Activated CD4-positive, alpha-beta memory T cell treated with anti-CD3 and anti-CD28 coated beads for 36 hours (primary cell): ENCODE results near the gene GPANK1. TPM values are rescaled to one million over a fixed set of nuclear protein-coding genes. Genes with fewer than 3 reads are reported as not detected.

Experiments
- CTCF ChIA-PET: fragments of 350-600 bp; sonication (Branson Sonifier 250); formaldehyde crosslinking; loops from one replicate; lab custom pipeline; 2021; ENCODE audit warnings: antibody characterized with exemption, inconsistent platforms; lab: Charles Lee
- POLR2A ChIA-PET: fragments of 350-600 bp; sonication (Branson Sonifier 250); formaldehyde crosslinking; loops from one replicate; lab custom pipeline; 2021; ENCODE audit warnings: antibody characterized with exemption; lab: Charles Lee
- DNase-seq: peaks from one replicate; pipeline ENCODE4 v3.0.0-alpha.2; 2020
- H3K27ac Mint-ChIP-seq: one replicate; pipeline ENCODE4 v1.8.0; 2021; ENCODE audit warnings: mixed read lengths
- H3K27me3 Mint-ChIP-seq: one replicate; pipeline ENCODE4 v1.8.0; 2021; ENCODE audit warnings: mixed read lengths
- H3K36me3 Mint-ChIP-seq: one replicate; pipeline ENCODE4 v1.8.0; 2021; ENCODE audit warnings: mixed read lengths
- H3K4me1 Mint-ChIP-seq: one replicate; pipeline ENCODE4 v1.8.0; 2021; ENCODE audit warnings: low read depth, mixed read lengths
- H3K4me3 Mint-ChIP-seq: one replicate; pipeline ENCODE4 v1.8.0; 2021; ENCODE audit warnings: mild to moderate bottlenecking, mixed read lengths
- H3K9me3 Mint-ChIP-seq: one replicate; pipeline ENCODE4 v1.8.0; 2021; ENCODE audit warnings: mixed read lengths
- intact Hi-C: fragments of 100-400 bp; cut with micrococcal nuclease; formaldehyde crosslinking; loops from one replicate; pipeline ENCODE4 v1.15.1; 2023
- total RNA-seq, 2 experiments: library from RNA; stranded (reverse); gene quantifications; one replicate each; pipeline ENCODE4 v1.2.3, GENCODE V29; 2021

GPANK1 gene
- total RNA-seq, 2 experiments from 2014 or later = 31.6 to 32.3 TPM

- H3K9me3 Mint-ChIP-seq = no peaks in the 10 kb centered on the region
- ChIA-PET CTCF (interaction anchor here (0.6 to 2.2 kb wide), 11 partner anchors 10 to 211 kb away, joined by 3 to 10 read pairs (median 5); partner anchors contain the start of genes ATP6V1G2, GPANK1, HSPA1B and LSM2), POLR2A (interaction anchor here (0.7 to 6.1 kb wide), 18 partner anchors 11 to 318 kb away, joined by 3 to 92 read pairs (median 4); partner anchors contain the start of genes C6orf47, CLIC1, CSNK2B and DDX39B)
- intact Hi-C loops = loop anchor here (1.0 to 5.0 kb wide), 7 partner anchors 9 to 159 kb away; partner anchors contain the start of genes C6orf47, DDX39B, NFKBIL1 and PRRC2A
- H3K27ac Mint-ChIP-seq = peak overlapping the region; percentile 99
- H3K27me3 Mint-ChIP-seq = no peaks in the 10 kb centered on the region
- DNase-seq = peak; percentile 82
- peaks cover 41% of the 10 kb centered on the region for H3K4me1 Mint-ChIP-seq
- H3K36me3 Mint-ChIP-seq = peaks cover 42% of the 10 kb centered on the region
- H3K4me3 Mint-ChIP-seq = peak overlapping the region; percentile 94
These were observed 13.1 kb downstream of the GPANK1 start for GRCh38 chr6:31651602-31652191.

GRCh38 chr6:31645325-31645724 is 19.5 kb downstream of the GPANK1 start:
- ChIA-PET CTCF (interaction anchor here (0.6 kb wide), 1 partner anchor 1719 kb away, joined by 3 read pairs; no protein-coding TSS in a partner anchor), POLR2A (interaction anchor here (1.8 kb wide), 1 partner anchor 18 kb away, joined by 4 read pairs; no protein-coding TSS in a partner anchor)
- H3K27ac Mint-ChIP-seq = peak overlapping the region; percentile 49
- H3K4me1 Mint-ChIP-seq = peaks cover 12% of the 10 kb centered on the region
- no peak for DNase-seq
- intact Hi-C loops = no loop called here
- H3K27me3 Mint-ChIP-seq = no peaks in the 10 kb centered on the region
- H3K36me3 Mint-ChIP-seq = peaks cover 51% of the 10 kb centered on the region
- H3K4me3 Mint-ChIP-seq = no peak overlapping the region
- H3K9me3 Mint-ChIP-seq = no peaks in the 10 kb centered on the region

DNA sequence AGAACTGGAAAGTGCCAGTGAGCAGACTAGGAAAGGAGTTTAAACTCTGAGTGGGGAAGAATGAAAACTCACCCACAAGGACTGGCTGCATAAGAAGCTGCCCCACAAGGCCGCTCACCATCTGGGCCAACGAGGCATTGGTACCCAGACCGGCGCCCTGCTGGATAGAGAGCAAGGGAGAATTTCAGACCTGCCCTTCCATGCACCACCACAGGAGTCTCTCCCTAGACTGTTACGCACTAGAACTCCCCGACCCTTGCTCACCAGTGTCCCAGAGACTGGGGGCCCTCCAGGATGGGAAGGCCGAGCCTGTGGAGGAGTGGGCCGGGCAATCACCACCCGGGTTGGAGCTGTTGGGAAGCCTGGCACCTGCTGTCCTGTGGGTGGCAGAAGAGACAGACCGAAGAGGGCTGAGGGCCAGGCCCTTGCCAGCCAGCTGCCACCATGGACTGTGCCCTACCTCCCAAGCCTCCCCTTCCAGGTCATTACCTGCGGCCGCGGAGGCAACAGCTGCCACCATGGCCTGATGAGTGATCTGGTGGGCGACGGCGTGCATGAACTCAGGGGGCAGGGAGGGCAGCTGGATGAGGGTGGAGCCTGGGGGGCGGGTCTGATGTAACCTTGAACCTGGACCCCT is 20.9 kb downstream of the GPANK1 start:
- no peak for DNase-seq
- Mint-ChIP-seq H3K4me1 (peaks cover 8% of the 10 kb centered on the region), H3K27me3 (no peaks in the 10 kb centered on the region), H3K27ac (peak overlapping the region; percentile 33), H3K9me3 (no peaks in the 10 kb centered on the region), H3K4me3 (no peak overlapping the region), H3K36me3 (peaks cover 51% of the 10 kb centered on the region)
- ChIA-PET POLR2A (interaction anchor here (0.6 to 1.8 kb wide), 2 partner anchors 17 to 79 kb away, joined by 3 to 4 read pairs; no protein-coding TSS in a partner anchor), CTCF (interaction anchor here (0.7 to 1.4 kb wide), 2 partner anchors 46 to 47 kb away, joined by 3 read pairs; no protein-coding TSS in a partner anchor)
- intact Hi-C loops = no loop called here

GRCh38 chr6:31642798-31643570 is 21.8 kb downstream of the GPANK1 start:
- Mint-ChIP-seq H3K27ac (peak overlapping the region; percentile 25), H3K9me3 (no peaks in the 10 kb centered on the region), H3K36me3 (peaks cover 45% of the 10 kb centered on the region), H3K4me1 (peaks cover 5% of the 10 kb centered on the region), H3K4me3 (no peak overlapping the region), H3K27me3 (no peaks in the 10 kb centered on the region)
- CTCF ChIA-PET = interaction anchor here (0.7 to 1.4 kb wide), 2 partner anchors 46 to 47 kb away, joined by 3 read pairs; no protein-coding TSS in a partner anchor
- DNase-seq = no peak
- POLR2A ChIA-PET = interaction anchor here (0.6 kb wide), 1 partner anchor 78 kb away, joined by 3 read pairs; no protein-coding TSS in a partner anchor
- intact Hi-C loops = no loop called here

DNA sequence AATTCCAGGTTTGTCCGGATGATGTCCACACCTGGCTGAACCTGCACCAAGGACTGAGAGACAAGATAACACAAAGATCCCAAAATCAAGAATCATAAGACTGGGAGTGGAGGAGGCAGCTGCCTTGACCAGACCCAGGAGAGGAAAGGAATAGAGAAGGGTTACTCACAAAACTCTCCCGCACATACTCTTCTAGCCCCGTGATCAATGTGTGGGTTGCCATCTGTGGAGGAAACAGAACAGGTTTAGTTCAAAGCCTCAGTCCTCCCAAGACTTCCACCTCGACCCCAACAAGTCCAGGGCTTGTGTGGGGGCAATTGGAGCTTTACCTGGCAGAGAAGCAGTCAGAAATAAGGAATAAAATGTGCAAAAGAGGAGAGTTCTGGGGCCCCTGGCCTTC is 23.4 kb downstream of the GPANK1 start:
- peaks cover 5% of the 10 kb centered on the region for H3K4me1 Mint-ChIP-seq
- CTCF ChIA-PET = no interaction called here
- no peaks in the 10 kb centered on the region for H3K9me3 Mint-ChIP-seq
- H3K27ac Mint-ChIP-seq = peak overlapping the region; percentile 25
- DNase-seq = no peak
- H3K4me3 Mint-ChIP-seq = no peak overlapping the region
- POLR2A ChIA-PET = no interaction called here
- intact Hi-C loops = no loop called here
- no peaks in the 10 kb centered on the region for H3K27me3 Mint-ChIP-seq
- peaks cover 45% of the 10 kb centered on the region for H3K36me3 Mint-ChIP-seq

GRCh38 chr6:31640612-31641011 is 24.2 kb downstream of the GPANK1 start:
- Mint-ChIP-seq H3K4me1 (peaks cover 5% of the 10 kb centered on the region), H3K36me3 (peaks cover 51% of the 10 kb centered on the region), H3K9me3 (no peaks in the 10 kb centered on the region), H3K27me3 (no peaks in the 10 kb centered on the region), H3K4me3 (no peak overlapping the region), H3K27ac (peak overlapping the region; percentile 34)
- ChIA-PET CTCF (no interaction called here), POLR2A (interaction anchor here (2.2 kb wide), 1 partner anchor 11 kb away, joined by 10 read pairs; no protein-coding TSS in a partner anchor)
- DNase-seq = no peak
- intact Hi-C loops = no loop called here

- Mint-ChIP-seq H3K4me1 (peaks cover 5% of the 10 kb centered on the region), H3K36me3 (peaks cover 44% of the 10 kb centered on the region), H3K4me3 (no peak overlapping the region), H3K27ac (peak overlapping the region; percentile 81), H3K9me3 (no peaks in the 10 kb centered on the region), H3K27me3 (no peaks in the 10 kb centered on the region)
- CTCF ChIA-PET = interaction anchor here (1.4 to 1.8 kb wide), 2 partner anchors 12 to 98 kb away, joined by 4 to 6 read pairs; partner anchors contain the start of gene DDX39B
- intact Hi-C loops = no loop called here
- POLR2A ChIA-PET = interaction anchor here (0.5 to 2.2 kb wide), 4 partner anchors 8 to 539 kb away, joined by 3 to 10 read pairs (median 3); no protein-coding TSS in a partner anchor
- peak; percentile 62 for DNase-seq
These were observed 25.3 kb downstream of the GPANK1 start for GRCh38 chr6:31639449-31639861.

- peaks cover 45% of the 10 kb centered on the region for H3K36me3 Mint-ChIP-seq
- POLR2A ChIA-PET = interaction anchor here (0.5 to 2.2 kb wide), 3 partner anchors 12 to 540 kb away, joined by 3 to 10 read pairs (median 3); no protein-coding TSS in a partner anchor
- H3K4me1 Mint-ChIP-seq = peaks cover 5% of the 10 kb centered on the region
- no peak for DNase-seq
- CTCF ChIA-PET = interaction anchor here (1.4 to 1.8 kb wide), 2 partner anchors 12 to 97 kb away, joined by 4 to 6 read pairs; partner anchors contain the start of gene DDX39B
- no peaks in the 10 kb centered on the region for H3K9me3 Mint-ChIP-seq
- intact Hi-C loops = no loop called here
- no peaks in the 10 kb centered on the region for H3K27me3 Mint-ChIP-seq
- H3K27ac Mint-ChIP-seq = peak overlapping the region; percentile 47
- H3K4me3 Mint-ChIP-seq = no peak overlapping the region
These were observed 25.8 kb downstream of the GPANK1 start for GRCh38 chr6:31639043-31639442.

GRCh38 chr6:31636698-31637596 is 27.9 kb downstream of the GPANK1 start:
- CTCF ChIA-PET = no interaction called here
- no peaks in the 10 kb centered on the region for H3K27me3 Mint-ChIP-seq
- peak overlapping the region; percentile 66 for H3K27ac Mint-ChIP-seq
- intact Hi-C loops = no loop called here
- POLR2A ChIA-PET = interaction anchor here (1.6 kb wide), 2 partner anchors 15 to 16 kb away, joined by 4 to 5 read pairs; partner anchors contain the start of gene BAG6
- H3K9me3 Mint-ChIP-seq = no peaks in the 10 kb centered on the region
- no peak overlapping the region for H3K4me3 Mint-ChIP-seq
- DNase-seq = no peak
- H3K36me3 Mint-ChIP-seq = peaks cover 54% of the 10 kb centered on the region
- H3K4me1 Mint-ChIP-seq = peaks cover 5% of the 10 kb centered on the region

GRCh38 chr6:31634969-31635575 is 29.7 kb downstream of the GPANK1 start:
- Mint-ChIP-seq H3K36me3 (peaks cover 59% of the 10 kb centered on the region), H3K27me3 (no peaks in the 10 kb centered on the region), H3K4me3 (no peak overlapping the region), H3K9me3 (no peaks in the 10 kb centered on the region), H3K4me1 (peaks cover 5% of the 10 kb centered on the region), H3K27ac (peak overlapping the region; percentile 47)
- intact Hi-C loops = no loop called here
- ChIA-PET CTCF (interaction anchor here (2.0 kb wide), 1 partner anchor 84 kb away, joined by 4 read pairs; no protein-coding TSS in a partner anchor), POLR2A (interaction anchor here (1.2 kb wide), 1 partner anchor 9 kb away, joined by 5 read pairs; no protein-coding TSS in a partner anchor)
- no peak for DNase-seq
